HepG2 (cell line): Measurements from ENCODE around the gene CYB5D1. TPM values are rescaled to one million over a fixed set of nuclear protein-coding genes. Genes with fewer than 3 reads are reported as not detected.

Experiments used
- ARID5B ChIP-seq: IDR thresholded peaks from 2 replicates; pipeline ENCODE4 v1.4.0; 2020; ENCODE audit warnings: mild to moderate bottlenecking, missing genetic modification reagents
- ATF4 ChIP-seq, 2 experiments: fragments of 450-650 bp in 1 of 2; sonication (generic) in 1 of 2; formaldehyde crosslinking; IDR thresholded peaks; 2 replicates each; pipeline versions ENCODE4 v1.5.0 to v1.8.0; 2020 to 2022; ENCODE audit warnings: mild to moderate bottlenecking in 1 of 2, missing genetic modification reagents in 1 of 2
- ETS1 ChIP-seq: sonication (generic); formaldehyde crosslinking; IDR thresholded peaks from 2 replicates; pipeline ENCODE4 v1.4.0; 2020; ENCODE audit warnings: missing genetic modification reagents
- GMEB1 ChIP-seq: sonication (generic); formaldehyde crosslinking; IDR thresholded peaks from 2 replicates; pipeline ENCODE4 v1.5.1; 2020; ENCODE audit warnings: missing genetic modification reagents, mild to moderate bottlenecking, borderline replicate concordance
- JUNB ChIP-seq: sonication (generic); formaldehyde crosslinking; IDR thresholded peaks from 2 replicates; pipeline ENCODE4 v1.8.0; 2022; ENCODE audit warnings: missing genetic modification reagents, mild to moderate bottlenecking, borderline replicate concordance
- MTERF4 ChIP-seq: sonication (generic); formaldehyde crosslinking; IDR thresholded peaks from 2 replicates; pipeline ENCODE4 v1.8.0; 2023; ENCODE audit warnings: mild to moderate bottlenecking, missing genetic modification reagents
- MXD3 ChIP-seq: IDR thresholded peaks from 2 replicates; pipeline ENCODE4 v1.6.1; 2016; ENCODE audit warnings: mild to moderate bottlenecking, missing biosample characterization, missing genetic modification reagents
- NFYC ChIP-seq: IDR thresholded peaks from 2 replicates; pipeline ENCODE4 v1.6.1; 2016; ENCODE audit warnings: missing genetic modification reagents, missing compliant biosample characterization
- RFX1 ChIP-seq: fragments of 450-650 bp; IDR thresholded peaks from 2 replicates; pipeline ENCODE4 v1.6.1; 2017
- SRF ChIP-seq: IDR thresholded peaks from 2 replicates; pipeline ENCODE4 v1.6.1; 2011; ENCODE audit warnings: mild to moderate bottlenecking, low read depth, low read length, moderate library complexity
- THAP11 ChIP-seq: IDR thresholded peaks from 2 replicates; pipeline ENCODE4 v1.6.1; 2016; ENCODE audit warnings: missing biosample characterization, missing genetic modification reagents
- ZBTB37 ChIP-seq: sonication (generic); formaldehyde crosslinking; IDR thresholded peaks from 2 replicates; pipeline ENCODE4 v1.4.0; 2020; ENCODE audit warnings: mild to moderate bottlenecking, missing genetic modification reagents
- ZBTB49 ChIP-seq: sonication (generic); formaldehyde crosslinking; IDR thresholded peaks from 2 replicates; pipeline ENCODE4 v1.4.0; 2020; ENCODE audit warnings: missing genetic modification reagents, borderline replicate concordance
- ZNF234 ChIP-seq: sonication (generic); formaldehyde crosslinking; conservative IDR thresholded peaks from 2 replicates; pipeline ENCODE4 v1.5.1; 2020; ENCODE audit warnings: mild to moderate bottlenecking, missing genetic modification reagents
- polyA plus RNA-seq, 8 experiments: library from polyadenylated mRNA; depleted of rRNA in 3 of 8; stranded (reverse) in 7 of 8; unstranded in 1 of 8; fragments of >200 nt; fragmentation: Illumina TruSeq in 4 of 8; extraction: Trizol in 4 of 8; gene quantifications; 2 replicates each; pipeline versions ENCODE4 v1.2.1 to v1.2.3, GENCODE V29; 2011 to 2016; ENCODE audit warnings: low read depth in 4 of 8, missing spikeins in 1 of 8, mixed read lengths in 1 of 8; ENCODE audit not compliant: insufficient read depth in 1 of 8
- total RNA-seq, 5 experiments: library from RNA; depleted of rRNA; stranded (reverse); fragments of >200 nt; fragmentation: Illumina TruSeq; extraction: Trizol; gene quantifications; 2 replicates each; pipeline ENCODE4 v1.2.3, GENCODE V29; 2016; ENCODE audit warnings: low read depth in 1 of 5

CYB5D1 gene
- total and polyA plus RNA-seq, 2 of the 13 experiments (the other 11 are each of a cell fraction or from before 2014, with no cell fraction given), result 8.9 to 17.0 TPM

GRCh38 chr17:7857713-7858521 lies at the start of gene CYB5D1 (continued):
- TF ChIP-seq ARID5B (CRISPR knock-in tag) (no peak; the same call in 1 of the 2 replicates), THAP11 (CRISPR knock-in tag) (peak; percentile 94), SRF (peak; percentile 57; the same call in 1 of the 2 replicates), RFX1 (peak; percentile 26; the same call in 1 of the 2 replicates), NFYC (CRISPR knock-in tag) (no peak), ZBTB37 (CRISPR knock-in tag) (no peak), ZNF234 (0 out of 2 replicates have a peak, but pooled peaks have one; percentile 58), MTERF4 (CRISPR knock-in tag) (no peak; the same call in 1 of the 2 replicates), JUNB (CRISPR knock-in tag) (no peak), ZBTB49 (CRISPR knock-in tag) (no peak), ETS1 (CRISPR knock-in tag) (no peak), ATF4 (CRISPR knock-in tag; IDR thresholded peaks at IDR 0.05) (no peak), MXD3 (no peak), GMEB1 (peak; percentile 54)
